Bronchial epithelial cell (primary cell): ENCODE measurements around the gene AUP1. TPM values are rescaled to one million over a fixed set of nuclear protein-coding genes. Genes with fewer than 3 reads are reported as not detected.
"Not testable (repeated sequence)": the region's sequence is repeated elsewhere in the genome, so short reads cannot be mapped to it uniquely, and the experiment has no call there.

ENCODE experiments used
- DNase-seq: peaks from one replicate; pipeline ENCODE4 v3.0.0-alpha.2; 2010; ENCODE audit warnings: low read depth
- FAIRE-seq: peaks from 2 replicates; lab custom pipeline; 2011; peaks lifted over from hg19 to GRCh38; lab: Jason Lieb, UNC
- H3K27me3 ChIP-seq: 2 replicates; pipeline ENCODE4 v1.5.1; 2011; ENCODE audit warnings: low read length; ENCODE audit not compliant: control insufficient read depth, insufficient read depth
- H3K36me3 ChIP-seq: 2 replicates; pipeline ENCODE4 v1.5.1; 2011; ENCODE audit warnings: low read length; ENCODE audit not compliant: control insufficient read depth, insufficient read depth
- H3K4me3 ChIP-seq: 2 replicates; pipeline ENCODE4 v1.5.1; 2011; ENCODE audit warnings: mild to moderate bottlenecking, low read depth, low read length, control low read depth
- total RNA-seq: library from RNA; depleted of rRNA; stranded (reverse); fragments of >200 nt; gene quantifications from 2 replicates; pipeline ENCODE4 v1.2.1, GENCODE V29; 2014
- TF ChIP-seq, protein P1 (sequence below): IDR thresholded peaks from 2 replicates; pipeline ENCODE4 v1.5.1; 2011; ENCODE audit warnings: mild to moderate bottlenecking, moderate library complexity, low read length, control low read depth, inconsistent platforms; ENCODE audit not compliant: insufficient read depth, severe bottlenecking

AUP1 gene
- total RNA-seq, 1 donor from 2014 or later = 198 TPM

DNA sequence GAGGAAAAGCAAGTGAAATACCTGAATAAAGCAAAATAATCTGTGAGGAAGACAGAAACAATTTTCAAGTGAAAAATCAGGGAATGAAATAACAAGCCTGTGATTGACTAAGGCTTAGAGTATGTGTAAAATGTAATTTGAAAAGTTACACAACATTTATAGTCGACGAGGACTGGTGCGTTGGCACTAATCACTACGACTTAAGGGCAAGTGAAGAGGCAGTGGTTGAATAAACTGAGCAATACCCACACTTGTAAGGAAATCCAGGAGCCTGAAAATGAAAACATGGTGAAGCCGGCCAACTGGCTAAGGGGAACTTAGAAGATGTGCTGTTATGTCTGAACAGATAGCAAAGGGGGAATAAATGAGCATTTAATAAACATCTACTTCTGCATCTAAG, 38.4 kb upstream of the AUP1 start:
- Histone ChIP-seq H3K36me3 (no peaks in the 10 kb centered on the region), H3K4me3 (no peak overlapping the region), H3K27me3 (no peaks in the 10 kb centered on the region)
- FAIRE-seq (no peak), DNase-seq (peak; percentile 69)
- TF ChIP-seq, protein P1, sequence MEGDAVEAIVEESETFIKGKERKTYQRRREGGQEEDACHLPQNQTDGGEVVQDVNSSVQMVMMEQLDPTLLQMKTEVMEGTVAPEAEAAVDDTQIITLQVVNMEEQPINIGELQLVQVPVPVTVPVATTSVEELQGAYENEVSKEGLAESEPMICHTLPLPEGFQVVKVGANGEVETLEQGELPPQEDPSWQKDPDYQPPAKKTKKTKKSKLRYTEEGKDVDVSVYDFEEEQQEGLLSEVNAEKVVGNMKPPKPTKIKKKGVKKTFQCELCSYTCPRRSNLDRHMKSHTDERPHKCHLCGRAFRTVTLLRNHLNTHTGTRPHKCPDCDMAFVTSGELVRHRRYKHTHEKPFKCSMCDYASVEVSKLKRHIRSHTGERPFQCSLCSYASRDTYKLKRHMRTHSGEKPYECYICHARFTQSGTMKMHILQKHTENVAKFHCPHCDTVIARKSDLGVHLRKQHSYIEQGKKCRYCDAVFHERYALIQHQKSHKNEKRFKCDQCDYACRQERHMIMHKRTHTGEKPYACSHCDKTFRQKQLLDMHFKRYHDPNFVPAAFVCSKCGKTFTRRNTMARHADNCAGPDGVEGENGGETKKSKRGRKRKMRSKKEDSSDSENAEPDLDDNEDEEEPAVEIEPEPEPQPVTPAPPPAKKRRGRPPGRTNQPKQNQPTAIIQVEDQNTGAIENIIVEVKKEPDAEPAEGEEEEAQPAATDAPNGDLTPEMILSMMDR = no peak

DNA sequence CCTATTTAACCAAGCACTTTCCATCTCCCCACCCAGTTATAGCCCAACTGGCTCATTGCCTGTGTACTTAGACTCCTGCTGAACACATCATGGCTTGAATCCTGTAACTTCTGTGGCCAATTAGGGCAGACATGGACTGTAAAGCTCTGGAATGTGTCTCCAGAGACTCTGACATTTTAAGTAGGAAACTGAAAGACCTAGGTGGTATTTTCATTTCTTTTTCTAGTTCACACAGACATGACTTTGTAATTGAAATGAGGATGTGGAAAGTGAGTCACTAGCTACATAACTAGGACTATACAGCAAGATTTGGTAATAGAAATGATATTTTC, 37.2 kb upstream of the AUP1 start:
- TF ChIP-seq, protein P1 = no peak
- no peak for FAIRE-seq
- H3K4me3 ChIP-seq = no peak overlapping the region
- peak; percentile 56 for DNase-seq
- no peaks in the 10 kb centered on the region for H3K36me3 ChIP-seq
- no peaks in the 10 kb centered on the region for H3K27me3 ChIP-seq

- no peaks in the 10 kb centered on the region for H3K27me3 ChIP-seq
- DNase-seq (no peak), FAIRE-seq (no peak)
- H3K4me3 ChIP-seq = no peak overlapping the region
- TF ChIP-seq, protein P1 = no peak
- H3K36me3 ChIP-seq = no peaks in the 10 kb centered on the region
Observed at GRCh38 chr2:74566076-74566753, 36.7 kb upstream of the AUP1 start.

DNA sequence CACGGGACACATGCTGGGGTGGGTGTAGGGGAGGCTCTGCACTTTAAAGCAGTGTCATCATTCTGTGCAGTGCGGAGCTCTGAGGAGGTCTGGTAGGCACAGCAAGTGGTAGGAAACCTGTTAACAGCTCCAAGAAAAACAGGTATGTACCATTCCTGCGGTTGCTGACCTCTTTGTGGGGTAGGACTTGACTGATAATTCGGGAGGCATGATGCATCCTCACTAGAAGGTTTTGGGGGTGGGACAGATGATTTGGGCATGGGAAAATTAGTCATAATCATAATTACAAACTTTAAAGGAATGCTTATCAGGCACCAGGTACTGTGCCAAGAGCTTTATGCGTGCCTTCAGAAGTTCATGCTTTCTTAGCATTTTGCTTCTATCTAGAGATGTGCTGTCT, 34.7 kb upstream of the AUP1 start:
- Histone ChIP-seq H3K4me3 (no peak overlapping the region), H3K27me3 (no peaks in the 10 kb centered on the region), H3K36me3 (no peaks in the 10 kb centered on the region)
- FAIRE-seq (no peak), DNase-seq (peak; percentile 64)
- TF ChIP-seq, protein P1 = no peak

GRCh38 chr2:74562126-74562775, 32.7 kb upstream of the AUP1 start:
- no peaks in the 10 kb centered on the region for H3K36me3 ChIP-seq
- no peaks in the 10 kb centered on the region for H3K27me3 ChIP-seq
- DNase-seq (no peak), FAIRE-seq (no peak)
- TF ChIP-seq, protein P1 = no peak
- H3K4me3 ChIP-seq = no peak overlapping the region

GRCh38 chr2:74561022-74561421, 31.5 kb upstream of the AUP1 start:
- DNase-seq = not testable (repeated sequence)

More at GRCh38 chr2:74561022-74561421, 31.5 kb upstream of the AUP1 start:
- H3K27me3 ChIP-seq, FAIRE-seq, H3K36me3 ChIP-seq, H3K4me3 ChIP-seq: not testable (repeated sequence)
